Endothelial cell (in vitro differentiated cells): ENCODE measurements around the gene ABI3BP. TPM values are rescaled to one million over a fixed set of nuclear protein-coding genes. Genes with fewer than 3 reads are reported as not detected.

Experiments
- DNase-seq: peaks from one replicate; pipeline ENCODE4 v3.0.0; 2021; ENCODE audit warnings: low spot score
- H3K27ac Mint-ChIP-seq: one replicate; pipeline ENCODE4 v1.8.0; 2021; ENCODE audit warnings: mixed read lengths, inconsistent platforms; ENCODE audit not compliant: unreplicated experiment
- H3K27me3 Mint-ChIP-seq: one replicate; pipeline ENCODE4 v1.8.0; 2021; ENCODE audit warnings: mild to moderate bottlenecking, moderate library complexity, mixed read lengths, inconsistent platforms; ENCODE audit not compliant: unreplicated experiment
- H3K36me3 Mint-ChIP-seq: one replicate; pipeline ENCODE4 v1.8.0; 2021; ENCODE audit warnings: mild to moderate bottlenecking, low read depth, mixed read lengths, inconsistent platforms; ENCODE audit not compliant: unreplicated experiment
- H3K4me1 Mint-ChIP-seq: one replicate; pipeline ENCODE4 v1.8.0; 2021; ENCODE audit warnings: mild to moderate bottlenecking, mixed read lengths, inconsistent platforms; ENCODE audit not compliant: unreplicated experiment
- H3K4me3 Mint-ChIP-seq: one replicate; pipeline ENCODE4 v1.8.0; 2021; ENCODE audit warnings: mild to moderate bottlenecking, mixed read lengths, inconsistent platforms; ENCODE audit not compliant: unreplicated experiment
- H3K9me3 Mint-ChIP-seq: one replicate; pipeline ENCODE4 v1.8.0; 2021; ENCODE audit warnings: mixed read lengths, inconsistent platforms; ENCODE audit not compliant: unreplicated experiment
- total RNA-seq: library from RNA; stranded (reverse); fragmentation: NEBNext Ultra II Directional; extraction: Animal tissue kit (Norgen Biotek cat#: 25700); gene quantifications from one replicate; pipeline ENCODE4 v1.2.1, GENCODE V29; 2021; ENCODE audit not compliant: unreplicated experiment
- TF ChIP-seq, protein P1 (sequence below): fragments of 200-600 bp; sonication (generic); IDR thresholded peaks from one replicate; pipeline ENCODE4 v1.5.0; 2021; ENCODE audit warnings: antibody characterized with exemption; ENCODE audit not compliant: unreplicated experiment

Gene ABI3BP
- total RNA-seq, 1 donor from 2014 or later = 0.26 TPM

DNA sequence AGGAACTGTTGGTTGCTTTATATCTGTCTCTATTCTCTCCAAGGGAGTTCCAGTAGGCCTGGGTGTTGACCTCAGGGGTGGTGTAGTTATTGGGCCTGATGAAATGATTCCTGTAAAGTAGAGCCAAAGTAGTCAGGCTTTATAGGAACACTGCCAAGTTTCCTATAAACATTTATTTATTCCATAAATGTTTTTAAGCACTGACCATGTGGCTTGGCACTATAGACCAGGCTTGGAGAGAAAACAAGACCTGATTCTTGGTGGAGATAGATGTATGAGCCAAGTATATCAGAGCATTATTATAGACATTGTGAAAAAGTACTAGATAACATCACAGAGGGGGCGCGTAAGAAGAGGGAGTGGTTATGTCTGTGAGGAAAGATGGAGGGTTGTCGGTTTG, 218.0 kb downstream of the ABI3BP start:
- H3K4me3 Mint-ChIP-seq = no peak overlapping the region
- H3K36me3 Mint-ChIP-seq = no peaks in the 10 kb centered on the region
- DNase-seq = no peak
- no peak overlapping the region for H3K27ac Mint-ChIP-seq
- no peaks in the 10 kb centered on the region for H3K9me3 Mint-ChIP-seq
- H3K4me1 Mint-ChIP-seq = no peaks in the 10 kb centered on the region
- TF ChIP-seq, protein P1, sequence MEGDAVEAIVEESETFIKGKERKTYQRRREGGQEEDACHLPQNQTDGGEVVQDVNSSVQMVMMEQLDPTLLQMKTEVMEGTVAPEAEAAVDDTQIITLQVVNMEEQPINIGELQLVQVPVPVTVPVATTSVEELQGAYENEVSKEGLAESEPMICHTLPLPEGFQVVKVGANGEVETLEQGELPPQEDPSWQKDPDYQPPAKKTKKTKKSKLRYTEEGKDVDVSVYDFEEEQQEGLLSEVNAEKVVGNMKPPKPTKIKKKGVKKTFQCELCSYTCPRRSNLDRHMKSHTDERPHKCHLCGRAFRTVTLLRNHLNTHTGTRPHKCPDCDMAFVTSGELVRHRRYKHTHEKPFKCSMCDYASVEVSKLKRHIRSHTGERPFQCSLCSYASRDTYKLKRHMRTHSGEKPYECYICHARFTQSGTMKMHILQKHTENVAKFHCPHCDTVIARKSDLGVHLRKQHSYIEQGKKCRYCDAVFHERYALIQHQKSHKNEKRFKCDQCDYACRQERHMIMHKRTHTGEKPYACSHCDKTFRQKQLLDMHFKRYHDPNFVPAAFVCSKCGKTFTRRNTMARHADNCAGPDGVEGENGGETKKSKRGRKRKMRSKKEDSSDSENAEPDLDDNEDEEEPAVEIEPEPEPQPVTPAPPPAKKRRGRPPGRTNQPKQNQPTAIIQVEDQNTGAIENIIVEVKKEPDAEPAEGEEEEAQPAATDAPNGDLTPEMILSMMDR = no peak
- peaks cover 5% of the 10 kb centered on the region for H3K27me3 Mint-ChIP-seq

DNA sequence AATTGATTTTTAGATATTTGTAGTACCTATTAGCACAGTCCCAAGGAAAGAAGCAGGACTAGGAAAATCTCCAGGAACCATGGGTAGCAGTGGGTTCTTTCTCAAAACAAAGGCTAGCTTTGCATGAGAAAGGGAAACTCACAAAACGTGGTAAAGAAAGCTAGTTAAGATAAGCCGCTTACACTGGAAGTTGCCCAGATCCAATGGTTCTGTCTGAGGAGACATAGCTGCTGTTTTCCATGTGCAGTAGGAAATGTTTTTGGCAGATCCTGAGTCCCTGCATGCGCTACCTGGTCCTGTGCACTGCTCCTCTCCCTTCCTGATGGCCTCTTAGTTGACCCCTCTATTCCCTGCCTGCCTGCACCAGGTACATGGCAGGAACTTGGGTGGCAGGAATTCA, 223.5 kb downstream of the ABI3BP start:
- H3K27ac Mint-ChIP-seq = no peak overlapping the region
- H3K9me3 Mint-ChIP-seq = no peaks in the 10 kb centered on the region
- TF ChIP-seq, protein P1 = no peak
- H3K4me1 Mint-ChIP-seq = no peaks in the 10 kb centered on the region
- H3K36me3 Mint-ChIP-seq = no peaks in the 10 kb centered on the region
- peaks cover 4% of the 10 kb centered on the region for H3K27me3 Mint-ChIP-seq
- no peak for DNase-seq
- H3K4me3 Mint-ChIP-seq = no peak overlapping the region

DNA sequence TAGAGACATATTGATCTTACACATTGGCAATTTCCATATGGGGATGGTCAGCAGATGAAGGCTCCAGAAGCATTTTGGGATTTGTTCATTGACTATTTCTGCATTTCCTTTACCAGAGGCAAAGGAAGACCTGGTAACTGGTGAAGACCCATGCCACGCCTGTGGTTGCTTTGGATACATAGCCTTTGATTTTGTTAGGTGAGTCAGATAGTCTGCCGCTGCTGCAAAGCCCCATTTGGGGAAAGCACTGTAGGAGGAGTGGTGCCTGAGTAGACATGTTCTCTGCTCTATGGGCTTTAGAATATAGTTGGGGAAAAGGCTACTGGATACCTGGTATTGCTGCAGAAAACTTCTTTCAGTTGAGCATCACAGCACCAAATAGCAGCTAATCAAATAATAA, 227.2 kb downstream of the ABI3BP start:
- Mint-ChIP-seq H3K4me1 (no peaks in the 10 kb centered on the region), H3K36me3 (no peaks in the 10 kb centered on the region), H3K27me3 (peaks cover 2% of the 10 kb centered on the region), H3K27ac (no peak overlapping the region), H3K9me3 (no peaks in the 10 kb centered on the region), H3K4me3 (no peak overlapping the region)
- TF ChIP-seq, protein P1 = no peak
- DNase-seq = no peak

DNA sequence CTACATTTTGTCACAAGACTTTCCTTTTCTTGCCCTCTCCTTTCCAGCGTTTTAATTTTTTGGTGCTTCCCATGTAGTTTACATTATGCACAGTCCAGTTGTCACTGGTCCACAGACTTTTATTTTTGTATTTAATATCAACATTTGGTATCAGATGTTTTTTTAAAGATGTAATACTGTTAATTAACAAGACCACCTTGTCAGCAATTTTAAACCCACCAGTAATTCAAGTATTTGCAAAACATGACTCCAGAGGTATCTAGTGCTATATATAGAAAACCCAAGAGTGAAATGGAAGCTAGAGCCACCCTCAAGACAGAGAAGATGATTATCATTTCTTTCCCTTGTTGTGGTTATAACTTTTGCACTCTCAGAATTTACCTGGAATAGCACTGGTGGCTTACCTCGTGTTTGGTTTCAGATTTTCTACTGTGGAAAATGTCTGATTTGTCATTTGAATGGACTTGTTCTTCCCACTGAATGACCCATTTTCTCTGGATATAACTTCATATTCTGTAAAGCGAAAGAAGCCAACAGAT, 227.7 kb downstream of the ABI3BP start:
- TF ChIP-seq, protein P1 = no peak
- H3K9me3 Mint-ChIP-seq = no peaks in the 10 kb centered on the region
- no peak overlapping the region for H3K27ac Mint-ChIP-seq
- no peak for DNase-seq
- peaks cover 2% of the 10 kb centered on the region for H3K27me3 Mint-ChIP-seq
- H3K4me1 Mint-ChIP-seq = no peaks in the 10 kb centered on the region
- H3K36me3 Mint-ChIP-seq = no peaks in the 10 kb centered on the region
- no peak overlapping the region for H3K4me3 Mint-ChIP-seq

DNA sequence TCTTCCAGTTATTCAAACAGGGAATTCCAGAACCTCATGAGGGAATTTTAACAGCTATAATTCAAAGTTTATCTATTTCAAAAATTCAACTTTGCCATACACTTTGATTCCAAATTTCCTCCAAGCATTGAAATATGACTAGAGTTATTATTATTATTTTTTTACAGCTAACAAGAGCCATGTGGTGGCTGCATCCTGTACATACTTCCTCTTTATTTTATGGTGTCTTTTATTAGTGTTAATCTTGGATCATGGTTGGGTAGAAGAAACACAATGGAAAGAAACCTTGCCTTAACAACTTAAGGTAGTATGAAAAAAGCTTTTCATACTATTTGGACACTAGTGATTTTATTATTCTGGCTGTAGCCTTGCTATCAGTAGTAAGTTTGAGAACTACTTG, 231.3 kb downstream of the ABI3BP start:
- no peaks in the 10 kb centered on the region for H3K4me1 Mint-ChIP-seq
- no peak overlapping the region for H3K4me3 Mint-ChIP-seq
- no peaks in the 10 kb centered on the region for H3K36me3 Mint-ChIP-seq
- no peak for DNase-seq
- TF ChIP-seq, protein P1 = no peak
- H3K27me3 Mint-ChIP-seq = peaks cover 2% of the 10 kb centered on the region
- H3K27ac Mint-ChIP-seq = no peak overlapping the region
- H3K9me3 Mint-ChIP-seq = no peaks in the 10 kb centered on the region
